Stimulated activated naive CD4-positive, alpha-beta T cell treated with Interleukin-2 at 50 U/mL for 16 hours (primary cell): ENCODE measurements around the gene CDCA5.
A peak's percentile ranks its signal among the peaks of the same experiment; 100 is the strongest.

ENCODE experiments used
- DNase-seq: peaks from one replicate; lab custom pipeline; 2025; lab: John Stamatoyannopoulos, UW

CDCA5 gene

DNA sequence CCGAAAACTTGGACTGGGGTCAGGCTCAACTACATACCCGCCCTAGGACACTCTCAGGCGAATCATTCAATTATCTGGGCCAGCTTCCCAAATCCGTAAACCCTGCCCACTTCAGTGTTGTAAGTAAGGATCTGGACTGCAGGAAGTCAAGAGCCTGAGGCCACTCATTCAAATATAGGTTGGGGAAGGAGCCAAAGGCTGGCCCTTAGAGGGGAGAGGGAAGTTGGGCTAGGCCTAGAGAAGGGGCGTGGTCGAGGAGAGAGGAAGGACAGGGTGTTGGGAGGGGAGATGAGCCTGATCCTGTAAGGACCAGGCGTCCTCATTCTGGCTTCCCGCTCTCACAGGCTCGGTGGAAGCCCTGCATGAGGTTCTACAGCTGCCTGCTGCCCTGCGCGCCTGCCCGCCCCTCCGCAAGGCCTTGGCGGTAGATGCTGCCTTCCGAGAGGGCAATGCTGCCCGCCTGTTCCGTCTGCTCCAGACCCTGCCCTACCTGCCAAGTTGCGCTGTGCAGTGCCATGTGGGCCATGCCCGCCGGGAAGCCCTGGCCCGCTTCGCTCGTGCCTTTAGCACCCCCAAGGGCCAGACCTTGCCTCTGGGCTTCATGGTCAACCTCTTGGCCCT is 39.8 kb downstream of the CDCA5 start:
- no peak for DNase-seq

DNA sequence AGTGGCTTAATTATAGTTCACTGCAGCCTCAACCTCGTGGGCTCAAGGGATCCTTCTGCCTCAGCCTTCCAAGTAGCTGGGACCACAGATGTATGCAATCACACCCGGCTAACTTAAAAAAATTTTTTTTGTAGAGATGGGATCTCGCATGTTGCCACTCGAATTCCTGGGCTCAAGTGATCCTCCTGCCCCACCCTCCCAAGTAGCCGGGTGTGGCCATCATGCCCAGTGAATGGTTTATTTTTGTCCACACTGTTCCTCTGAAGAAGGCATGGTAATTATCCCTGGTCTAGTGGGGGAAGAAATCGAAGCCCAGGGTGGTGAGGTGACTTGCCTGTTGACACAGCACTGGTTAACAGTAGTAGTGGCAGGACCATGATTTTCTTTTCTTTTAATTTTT is 40.9 kb downstream of the CDCA5 start:
- no peak for DNase-seq

DNA sequence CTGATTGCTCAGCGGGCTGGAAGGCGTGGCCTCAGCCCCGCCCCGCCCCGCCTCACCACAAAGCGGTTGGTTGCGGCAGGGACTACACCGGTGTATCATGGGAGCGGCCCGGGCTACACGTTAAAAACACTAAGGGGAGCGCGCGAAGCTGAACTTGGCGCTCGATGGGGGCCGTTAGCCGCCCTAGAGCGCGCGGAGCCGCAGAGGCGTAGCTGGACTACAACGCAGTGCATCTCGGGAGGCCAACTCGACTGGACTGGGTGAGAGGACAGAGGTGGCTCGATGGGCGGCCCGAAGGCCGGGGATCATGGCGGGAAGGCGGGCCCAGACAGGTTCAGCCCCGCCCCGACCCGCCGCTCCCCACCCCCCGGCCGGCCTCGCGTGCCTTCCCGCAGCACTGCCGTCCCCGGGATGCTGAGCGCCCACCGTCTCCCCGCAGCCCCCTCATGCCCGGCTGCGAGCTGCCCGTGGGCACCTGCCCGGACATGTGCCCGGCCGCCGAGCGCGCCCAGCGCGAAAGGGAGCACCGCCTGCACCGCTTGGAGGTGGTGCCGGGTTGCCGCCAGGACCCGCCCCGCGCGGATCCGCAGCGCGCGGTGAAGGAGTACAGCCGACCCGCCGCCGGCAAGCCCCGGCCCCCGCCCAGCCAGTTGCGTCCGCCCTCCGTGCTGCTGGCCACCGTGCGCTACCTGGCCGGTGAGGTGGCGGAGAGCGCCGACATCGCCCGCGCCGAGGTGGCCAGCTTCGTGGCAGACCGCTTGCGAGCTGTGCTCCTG is 42.8 kb downstream of the CDCA5 start, which contains the start of gene SAC3D1:
TSS of gene SAC3D1 (plus strand) at position 364 of the 776 bp plus-strand sequence. CDS start at position 447, 83 bp downstream.
- DNase-seq: peak; percentile 89

DNA sequence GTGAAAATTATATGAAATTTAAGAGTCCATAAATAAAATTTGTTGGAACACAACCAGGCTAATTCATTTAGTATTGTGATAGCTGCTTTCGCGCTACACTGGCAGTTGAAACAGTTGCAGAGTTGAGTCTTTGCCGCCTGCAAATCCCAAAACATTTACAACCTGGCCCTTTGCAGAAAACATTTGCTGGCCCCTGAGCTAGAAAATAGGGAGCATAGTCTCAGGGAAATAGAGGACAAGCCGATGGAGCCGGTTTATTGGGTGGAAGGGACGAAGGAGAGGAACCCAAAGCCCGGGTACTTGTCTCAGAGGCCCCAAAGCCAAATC is 43.4 kb downstream of the CDCA5 start:
- DNase-seq: no peak

DNA sequence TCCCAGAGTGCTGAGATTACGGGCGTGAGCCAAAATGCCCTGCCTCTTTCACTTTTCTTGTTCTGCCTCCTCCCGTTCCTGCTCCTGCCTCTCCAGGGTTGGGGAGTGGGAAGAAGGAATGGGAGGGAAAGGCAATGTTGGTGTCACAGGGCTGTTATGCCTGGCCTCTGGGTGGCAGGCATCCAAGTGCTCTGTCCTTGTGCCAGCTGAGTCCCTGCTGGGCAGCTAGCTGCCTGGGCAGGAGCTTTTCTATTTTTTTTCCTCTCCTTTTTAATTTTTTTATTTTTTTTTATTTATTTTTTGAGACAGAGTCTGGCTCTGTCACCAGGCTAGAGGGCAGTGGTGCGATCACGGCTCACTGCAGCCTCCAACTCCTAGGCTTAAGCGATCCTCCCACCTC is 46.9 kb downstream of the CDCA5 start:
- no peak for DNase-seq

DNA sequence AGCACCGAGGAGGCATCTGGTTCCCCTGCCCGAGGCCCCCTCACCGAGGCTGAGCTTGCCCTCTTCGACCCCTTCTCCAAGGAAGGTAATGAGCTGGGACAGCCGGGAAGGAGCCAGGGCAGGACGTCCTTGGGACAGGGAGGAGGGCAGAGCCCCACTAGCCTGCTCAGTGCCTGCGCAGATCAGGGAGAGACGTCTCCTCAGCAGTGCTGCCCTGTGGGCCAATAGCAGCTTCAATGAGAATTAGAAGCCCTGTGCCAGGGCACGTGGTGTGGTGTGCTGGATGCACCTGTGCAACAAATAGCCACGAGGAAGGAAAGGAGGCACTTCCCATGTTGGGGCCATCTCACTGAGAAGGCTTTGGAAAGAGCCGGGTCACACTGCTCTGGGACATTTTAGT is 48.3 kb downstream of the CDCA5 start:
- DNase-seq: no peak

DNA sequence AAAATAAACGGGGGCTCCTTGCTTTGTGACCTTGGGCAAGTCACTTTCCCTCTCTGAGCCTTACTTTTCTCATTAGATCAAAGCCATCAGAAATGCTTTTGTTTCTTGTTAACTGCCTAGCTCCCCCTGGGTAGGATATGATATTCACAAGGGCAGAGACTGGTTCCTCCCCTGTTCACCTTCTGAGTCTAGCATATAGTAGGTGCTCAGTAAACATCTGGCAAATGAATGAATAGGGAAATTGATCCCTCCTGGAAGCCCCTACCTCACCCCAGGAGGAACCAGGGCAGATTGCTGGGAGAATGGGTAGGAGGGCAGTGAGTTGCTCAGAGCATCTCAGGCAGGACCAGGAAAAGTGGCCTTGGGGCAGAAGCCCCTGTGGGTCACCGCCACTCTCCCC is 49.4 kb downstream of the CDCA5 start:
- no peak for DNase-seq

DNA sequence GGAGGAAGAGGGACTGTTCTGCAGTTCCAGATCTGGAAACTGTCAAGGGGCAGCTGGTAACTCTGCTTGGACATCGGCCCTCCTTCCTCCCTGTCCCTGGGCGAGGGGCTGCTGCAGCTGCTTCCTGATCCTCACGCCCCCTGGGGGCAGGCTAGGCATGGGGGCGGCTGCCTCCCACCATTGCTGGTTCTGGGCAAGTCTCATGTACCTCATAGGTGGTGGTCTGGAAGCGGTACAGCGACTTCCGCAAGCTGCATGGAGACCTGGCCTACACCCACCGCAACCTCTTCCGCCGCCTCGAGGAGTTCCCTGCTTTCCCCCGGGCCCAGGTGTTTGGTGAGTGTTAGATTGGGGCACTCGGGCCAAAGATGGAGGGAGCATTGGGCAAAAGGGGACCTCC is 51.6 kb downstream of the CDCA5 start:
- DNase-seq: no peak
